ENCODE results near the gene UNC5CL. TPM values are rescaled to one million over a fixed set of nuclear protein-coding genes. Genes with fewer than 3 reads are reported as not detected.

Gene UNC5CL
- total and polyA plus RNA-seq, 2 experiments from 2014 or later, result 0.87 to 1.2 TPM

DNA sequence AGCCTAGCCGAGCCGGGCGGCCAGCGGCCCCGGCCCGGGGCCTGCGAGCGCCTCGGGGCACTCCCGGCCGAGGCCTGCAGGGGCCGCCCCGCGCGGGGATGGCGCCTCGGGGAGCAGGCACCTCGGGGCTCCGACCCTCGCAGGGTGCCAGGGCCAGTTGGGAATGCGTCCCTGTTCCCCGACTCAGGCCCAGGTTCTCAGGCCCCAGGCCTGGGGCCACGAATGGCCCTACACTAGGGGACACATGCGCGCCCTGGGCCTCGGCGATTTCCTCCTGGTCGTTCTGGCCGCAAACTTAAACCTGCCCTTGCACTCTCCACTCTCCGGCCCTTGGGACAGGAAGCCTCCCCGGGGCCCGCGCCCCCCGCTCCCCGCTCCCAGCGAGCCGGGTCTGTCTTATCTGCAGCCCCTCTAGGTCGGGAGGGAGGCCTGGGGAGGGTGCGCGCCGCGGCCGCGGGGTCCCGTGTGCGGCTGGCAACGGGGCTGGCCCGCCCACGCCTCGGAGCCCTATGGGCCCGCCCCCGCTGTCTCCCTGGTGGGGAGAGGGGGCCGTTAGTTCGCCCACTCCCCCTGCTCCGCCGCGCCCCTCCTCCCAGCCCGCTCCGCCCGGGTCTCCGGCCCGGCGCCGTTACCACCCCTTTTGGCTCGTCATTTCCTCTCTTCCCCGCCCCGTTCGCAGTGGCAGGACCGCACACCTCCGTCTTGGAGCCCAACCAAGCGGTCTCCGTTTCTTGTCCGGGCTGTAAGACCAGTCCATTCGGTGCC is 34.4 kb upstream of the UNC5CL start:
- Histone ChIP-seq H3K4me1 (ENCODE audit: insufficient read depth) (peaks cover 33% of the 10 kb centered on the region), H3K27ac (ENCODE audit: low read depth) (peak overlapping the region; percentile 92), H3K36me3 (ENCODE audit: insufficient read depth) (no peaks in the 10 kb centered on the region; the same call in 1 of the 2 replicates), H3F3A (replicated peaks; ENCODE audit: low read depth) (peaks cover 2% of the 10 kb centered on the region; the same call in 1 of the 2 replicates), H4K20me1 (replicated peaks; ENCODE audit: insufficient read depth) (peaks cover 14% of the 10 kb centered on the region; the same call in 1 of the 2 replicates), H3K27me3 (ENCODE audit: insufficient read depth) (no peaks in the 10 kb centered on the region), H2AFZ (no peak overlapping the region), H3K4me2 (peak overlapping the region; percentile 90), H3K4me3 (peak overlapping the region; percentile 66), H3K79me2 (replicated peaks; ENCODE audit: insufficient read depth) (peaks cover 58% of the 10 kb centered on the region), H3K9me2 (ENCODE audit: insufficient read depth) (no peaks in the 10 kb centered on the region)
- TF ChIP-seq JUNB (IDR thresholded peaks at IDR 0.05; ENCODE audit: unreplicated experiment), result no peak
- no peak for TF ChIP-seq ZNF331 (CRISPR knock-in tag; IDR thresholded peaks at IDR 0.05; ENCODE audit: low read depth)
- TF ChIP-seq ZNF114 (CRISPR knock-in tag; IDR thresholded peaks at IDR 0.05), result no peak
- TF ChIP-seq, protein P1, sequence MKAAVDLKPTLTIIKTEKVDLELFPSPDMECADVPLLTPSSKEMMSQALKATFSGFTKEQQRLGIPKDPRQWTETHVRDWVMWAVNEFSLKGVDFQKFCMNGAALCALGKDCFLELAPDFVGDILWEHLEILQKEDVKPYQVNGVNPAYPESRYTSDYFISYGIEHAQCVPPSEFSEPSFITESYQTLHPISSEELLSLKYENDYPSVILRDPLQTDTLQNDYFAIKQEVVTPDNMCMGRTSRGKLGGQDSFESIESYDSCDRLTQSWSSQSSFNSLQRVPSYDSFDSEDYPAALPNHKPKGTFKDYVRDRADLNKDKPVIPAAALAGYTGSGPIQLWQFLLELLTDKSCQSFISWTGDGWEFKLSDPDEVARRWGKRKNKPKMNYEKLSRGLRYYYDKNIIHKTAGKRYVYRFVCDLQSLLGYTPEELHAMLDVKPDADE (IDR thresholded peaks at IDR 0.05), result no peak
- TF ChIP-seq STAT1 (IDR thresholded peaks at IDR 0.05; ENCODE audit: unreplicated experiment), result no peak
- TF ChIP-seq EZH2 (IDR thresholded peaks at IDR 0.05; ENCODE audit: low read depth, unreplicated experiment), result no peak
- TF ChIP-seq, protein P2, sequence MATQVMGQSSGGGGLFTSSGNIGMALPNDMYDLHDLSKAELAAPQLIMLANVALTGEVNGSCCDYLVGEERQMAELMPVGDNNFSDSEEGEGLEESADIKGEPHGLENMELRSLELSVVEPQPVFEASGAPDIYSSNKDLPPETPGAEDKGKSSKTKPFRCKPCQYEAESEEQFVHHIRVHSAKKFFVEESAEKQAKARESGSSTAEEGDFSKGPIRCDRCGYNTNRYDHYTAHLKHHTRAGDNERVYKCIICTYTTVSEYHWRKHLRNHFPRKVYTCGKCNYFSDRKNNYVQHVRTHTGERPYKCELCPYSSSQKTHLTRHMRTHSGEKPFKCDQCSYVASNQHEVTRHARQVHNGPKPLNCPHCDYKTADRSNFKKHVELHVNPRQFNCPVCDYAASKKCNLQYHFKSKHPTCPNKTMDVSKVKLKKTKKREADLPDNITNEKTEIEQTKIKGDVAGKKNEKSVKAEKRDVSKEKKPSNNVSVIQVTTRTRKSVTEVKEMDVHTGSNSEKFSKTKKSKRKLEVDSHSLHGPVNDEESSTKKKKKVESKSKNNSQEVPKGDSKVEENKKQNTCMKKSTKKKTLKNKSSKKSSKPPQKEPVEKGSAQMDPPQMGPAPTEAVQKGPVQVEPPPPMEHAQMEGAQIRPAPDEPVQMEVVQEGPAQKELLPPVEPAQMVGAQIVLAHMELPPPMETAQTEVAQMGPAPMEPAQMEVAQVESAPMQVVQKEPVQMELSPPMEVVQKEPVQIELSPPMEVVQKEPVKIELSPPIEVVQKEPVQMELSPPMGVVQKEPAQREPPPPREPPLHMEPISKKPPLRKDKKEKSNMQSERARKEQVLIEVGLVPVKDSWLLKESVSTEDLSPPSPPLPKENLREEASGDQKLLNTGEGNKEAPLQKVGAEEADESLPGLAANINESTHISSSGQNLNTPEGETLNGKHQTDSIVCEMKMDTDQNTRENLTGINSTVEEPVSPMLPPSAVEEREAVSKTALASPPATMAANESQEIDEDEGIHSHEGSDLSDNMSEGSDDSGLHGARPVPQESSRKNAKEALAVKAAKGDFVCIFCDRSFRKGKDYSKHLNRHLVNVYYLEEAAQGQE (IDR thresholded peaks at IDR 0.05; ENCODE audit: unreplicated experiment), result no peak
- TF ChIP-seq, protein P3, sequence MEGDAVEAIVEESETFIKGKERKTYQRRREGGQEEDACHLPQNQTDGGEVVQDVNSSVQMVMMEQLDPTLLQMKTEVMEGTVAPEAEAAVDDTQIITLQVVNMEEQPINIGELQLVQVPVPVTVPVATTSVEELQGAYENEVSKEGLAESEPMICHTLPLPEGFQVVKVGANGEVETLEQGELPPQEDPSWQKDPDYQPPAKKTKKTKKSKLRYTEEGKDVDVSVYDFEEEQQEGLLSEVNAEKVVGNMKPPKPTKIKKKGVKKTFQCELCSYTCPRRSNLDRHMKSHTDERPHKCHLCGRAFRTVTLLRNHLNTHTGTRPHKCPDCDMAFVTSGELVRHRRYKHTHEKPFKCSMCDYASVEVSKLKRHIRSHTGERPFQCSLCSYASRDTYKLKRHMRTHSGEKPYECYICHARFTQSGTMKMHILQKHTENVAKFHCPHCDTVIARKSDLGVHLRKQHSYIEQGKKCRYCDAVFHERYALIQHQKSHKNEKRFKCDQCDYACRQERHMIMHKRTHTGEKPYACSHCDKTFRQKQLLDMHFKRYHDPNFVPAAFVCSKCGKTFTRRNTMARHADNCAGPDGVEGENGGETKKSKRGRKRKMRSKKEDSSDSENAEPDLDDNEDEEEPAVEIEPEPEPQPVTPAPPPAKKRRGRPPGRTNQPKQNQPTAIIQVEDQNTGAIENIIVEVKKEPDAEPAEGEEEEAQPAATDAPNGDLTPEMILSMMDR (conservative IDR thresholded peaks at IDR 0.05; ENCODE audit: low read depth in 2 of 2), result 0 out of 4 replicates have a peak, but pooled peaks have one; percentile 5 to 24
- no peak for TF ChIP-seq NANOG (IDR thresholded peaks at IDR 0.05; ENCODE audit: borderline replicate concordance)
- TF ChIP-seq POLR2AphosphoS5 (IDR thresholded peaks at IDR 0.05; ENCODE audit: low read depth), result peak; percentile 86
- TF ChIP-seq, protein P4, sequence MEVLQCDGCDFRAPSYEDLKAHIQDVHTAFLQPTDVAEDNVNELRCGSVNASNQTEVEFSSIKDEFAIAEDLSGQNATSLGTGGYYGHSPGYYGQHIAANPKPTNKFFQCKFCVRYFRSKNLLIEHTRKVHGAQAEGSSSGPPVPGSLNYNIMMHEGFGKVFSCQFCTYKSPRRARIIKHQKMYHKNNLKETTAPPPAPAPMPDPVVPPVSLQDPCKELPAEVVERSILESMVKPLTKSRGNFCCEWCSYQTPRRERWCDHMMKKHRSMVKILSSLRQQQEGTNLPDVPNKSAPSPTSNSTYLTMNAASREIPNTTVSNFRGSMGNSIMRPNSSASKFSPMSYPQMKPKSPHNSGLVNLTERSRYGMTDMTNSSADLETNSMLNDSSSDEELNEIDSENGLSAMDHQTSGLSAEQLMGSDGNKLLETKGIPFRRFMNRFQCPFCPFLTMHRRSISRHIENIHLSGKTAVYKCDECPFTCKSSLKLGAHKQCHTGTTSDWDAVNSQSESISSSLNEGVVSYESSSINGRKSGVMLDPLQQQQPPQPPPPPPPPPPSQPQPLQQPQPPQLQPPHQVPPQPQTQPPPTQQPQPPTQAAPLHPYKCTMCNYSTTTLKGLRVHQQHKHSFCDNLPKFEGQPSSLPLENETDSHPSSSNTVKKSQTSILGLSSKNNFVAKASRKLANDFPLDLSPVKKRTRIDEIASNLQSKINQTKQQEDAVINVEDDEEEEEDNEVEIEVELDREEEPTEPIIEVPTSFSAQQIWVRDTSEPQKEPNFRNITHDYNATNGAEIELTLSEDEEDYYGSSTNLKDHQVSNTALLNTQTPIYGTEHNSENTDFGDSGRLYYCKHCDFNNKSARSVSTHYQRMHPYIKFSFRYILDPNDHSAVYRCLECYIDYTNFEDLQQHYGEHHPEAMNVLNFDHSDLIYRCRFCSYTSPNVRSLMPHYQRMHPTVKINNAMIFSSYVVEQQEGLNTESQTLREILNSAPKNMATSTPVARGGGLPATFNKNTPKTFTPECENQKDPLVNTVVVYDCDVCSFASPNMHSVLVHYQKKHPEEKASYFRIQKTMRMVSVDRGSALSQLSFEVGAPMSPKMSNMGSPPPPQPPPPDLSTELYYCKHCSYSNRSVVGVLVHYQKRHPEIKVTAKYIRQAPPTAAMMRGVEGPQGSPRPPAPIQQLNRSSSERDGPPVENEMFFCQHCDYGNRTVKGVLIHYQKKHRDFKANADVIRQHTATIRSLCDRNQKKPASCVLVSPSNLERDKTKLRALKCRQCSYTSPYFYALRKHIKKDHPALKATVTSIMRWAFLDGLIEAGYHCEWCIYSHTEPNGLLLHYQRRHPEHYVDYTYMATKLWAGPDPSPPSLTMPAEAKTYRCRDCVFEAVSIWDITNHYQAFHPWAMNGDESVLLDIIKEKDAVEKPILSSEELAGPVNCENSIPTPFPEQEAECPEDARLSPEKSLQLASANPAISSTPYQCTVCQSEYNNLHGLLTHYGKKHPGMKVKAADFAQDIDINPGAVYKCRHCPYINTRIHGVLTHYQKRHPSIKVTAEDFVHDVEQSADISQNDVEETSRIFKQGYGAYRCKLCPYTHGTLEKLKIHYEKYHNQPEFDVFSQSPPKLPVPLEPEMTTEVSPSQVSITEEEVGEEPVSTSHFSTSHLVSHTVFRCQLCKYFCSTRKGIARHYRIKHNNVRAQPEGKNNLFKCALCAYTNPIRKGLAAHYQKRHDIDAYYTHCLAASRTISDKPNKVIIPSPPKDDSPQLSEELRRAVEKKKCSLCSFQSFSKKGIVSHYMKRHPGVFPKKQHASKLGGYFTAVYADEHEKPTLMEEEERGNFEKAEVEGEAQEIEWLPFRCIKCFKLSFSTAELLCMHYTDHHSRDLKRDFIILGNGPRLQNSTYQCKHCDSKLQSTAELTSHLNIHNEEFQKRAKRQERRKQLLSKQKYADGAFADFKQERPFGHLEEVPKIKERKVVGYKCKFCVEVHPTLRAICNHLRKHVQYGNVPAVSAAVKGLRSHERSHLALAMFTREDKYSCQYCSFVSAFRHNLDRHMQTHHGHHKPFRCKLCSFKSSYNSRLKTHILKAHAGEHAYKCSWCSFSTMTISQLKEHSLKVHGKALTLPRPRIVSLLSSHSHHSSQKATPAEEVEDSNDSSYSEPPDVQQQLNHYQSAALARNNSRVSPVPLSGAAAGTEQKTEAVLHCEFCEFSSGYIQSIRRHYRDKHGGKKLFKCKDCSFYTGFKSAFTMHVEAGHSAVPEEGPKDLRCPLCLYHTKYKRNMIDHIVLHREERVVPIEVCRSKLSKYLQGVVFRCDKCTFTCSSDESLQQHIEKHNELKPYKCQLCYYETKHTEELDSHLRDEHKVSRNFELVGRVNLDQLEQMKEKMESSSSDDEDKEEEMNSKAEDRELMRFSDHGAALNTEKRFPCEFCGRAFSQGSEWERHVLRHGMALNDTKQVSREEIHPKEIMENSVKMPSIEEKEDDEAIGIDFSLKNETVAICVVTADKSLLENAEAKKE (CRISPR knock-in tag; IDR thresholded peaks at IDR 0.05), result no peak
- TF ChIP-seq CREB1 (CRISPR knock-in tag; IDR thresholded peaks at IDR 0.05; ENCODE audit: low read depth), result peak; percentile 78
- no peak for TF ChIP-seq EZH2phosphoT487 (IDR thresholded peaks at IDR 0.05; ENCODE audit: unreplicated experiment)
- peaks cover 11% of the 10 kb centered on the region for H3K27me3 Mint-ChIP-seq (ENCODE audit: insufficient read depth, low read depth, poor library complexity)
- peak; percentile 42 for ATAC-seq
- no peaks in the 10 kb centered on the region; the same call in 2 of the 3 replicates for H3K9me3 Mint-ChIP-seq
- peak overlapping the region; percentile 83 for H3K27ac Mint-ChIP-seq
- peak; percentile 89 for DNase-seq (ENCODE audit: low spot score)
- peak overlapping the region; percentile 92 for H3K4me3 Mint-ChIP-seq
- peaks cover 31% of the 10 kb centered on the region for H3K4me1 Mint-ChIP-seq
- H3K36me3 Mint-ChIP-seq (ENCODE audit: low read depth), result peaks cover 11% of the 10 kb centered on the region; the same call in 2 of the 3 replicates

All from GM23338 (cell line).